CD4-positive, alpha-beta T cell treated with Interferon gamma for 1 hour (primary cell): ENCODE data around the gene PRKN.
A peak's percentile ranks its signal among the peaks of the same experiment; 100 is the strongest.

Source experiments
- DNase-seq: peaks from one replicate; pipeline ENCODE4 v3.0.0-alpha.2; 2020

The PRKN gene

GRCh38 chr6:162157167-162157870 is 570.2 kb downstream of the PRKN start:
- DNase-seq, result no peak

GRCh38 chr6:162156146-162156545 is 571.4 kb downstream of the PRKN start:
- no peak for DNase-seq

GRCh38 chr6:162154930-162155329 is 572.6 kb downstream of the PRKN start:
- DNase-seq, result no peak

- DNase-seq, result no peak
Measured at GRCh38 chr6:162154001-162154400, 573.6 kb downstream of the PRKN start.

- DNase-seq, result no peak
Measured at GRCh38 chr6:162153120-162153519, 574.4 kb downstream of the PRKN start.

GRCh38 chr6:162151021-162151665 is 576.4 kb downstream of the PRKN start:
- no peak for DNase-seq

GRCh38 chr6:162150295-162150694 is 577.3 kb downstream of the PRKN start:
- no peak for DNase-seq

GRCh38 chr6:162149786-162150185 is 577.8 kb downstream of the PRKN start:
- DNase-seq, result no peak

GRCh38 chr6:162147805-162148204 is 579.8 kb downstream of the PRKN start:
- DNase-seq, result no peak

- DNase-seq, result no peak
Measured at GRCh38 chr6:162147281-162147680, 580.3 kb downstream of the PRKN start.

- no peak for DNase-seq
Measured at GRCh38 chr6:162140251-162140852, 587.2 kb downstream of the PRKN start.

GRCh38 chr6:162125659-162126058 is 601.9 kb downstream of the PRKN start:
- no peak for DNase-seq

GRCh38 chr6:162124710-162125435 is 602.7 kb downstream of the PRKN start:
- DNase-seq, result no peak

GRCh38 chr6:162123797-162124196 is 603.8 kb downstream of the PRKN start:
- DNase-seq, result no peak

- DNase-seq, result peak; percentile 25
Measured at GRCh38 chr6:162119341-162119740, 608.2 kb downstream of the PRKN start.

- DNase-seq, result no peak
Measured at GRCh38 chr6:162118706-162119105, 608.9 kb downstream of the PRKN start.

- no peak for DNase-seq
Measured at GRCh38 chr6:162116902-162117525, 610.6 kb downstream of the PRKN start.

GRCh38 chr6:162109480-162110050 is 618.0 kb downstream of the PRKN start:
- DNase-seq, result no peak

GRCh38 chr6:162108041-162108440 is 619.5 kb downstream of the PRKN start:
- no peak for DNase-seq

- no peak for DNase-seq
Measured at GRCh38 chr6:162100096-162100495, 627.5 kb downstream of the PRKN start.

- DNase-seq, result peak; percentile 40
Measured at GRCh38 chr6:162099685-162100084, 627.9 kb downstream of the PRKN start.

GRCh38 chr6:162092816-162093502 is 634.6 kb downstream of the PRKN start:
- no peak for DNase-seq
